Vagina (tissue), 2 donors: ENCODE data around the gene RGS21. TPM values are rescaled to one million over a fixed set of nuclear protein-coding genes. Genes with fewer than 3 reads are reported as not detected.

ENCODE experiments used
- DNase-seq, 2 donors: peaks; one replicate each; pipeline ENCODE4 v3.0.0-alpha.2; 2017; ENCODE audit errors: extremely low spot score in 2 of 2
- H3K27ac ChIP-seq: fragments of 200-600 bp; sonication (generic); one replicate; pipeline ENCODE4 v1.5.1; 2019
- H3K27me3 ChIP-seq: fragments of 200-600 bp; sonication (generic); one replicate; pipeline ENCODE4 v1.5.1; 2019
- H3K36me3 ChIP-seq, 2 donors: fragments of 200-600 bp; sonication (generic); one replicate each; pipeline ENCODE4 v1.5.1; 2017 to 2019
- H3K4me1 ChIP-seq: fragments of 200-600 bp; sonication (generic); one replicate; pipeline ENCODE4 v1.5.1; 2019
- H3K4me3 ChIP-seq, 2 donors: fragments of 200-600 bp; sonication (generic); 1 replicate in 1 of 2; 2 replicates in 1 of 2; pipeline ENCODE4 v1.5.1; 2016 to 2019
- H3K9me3 ChIP-seq: fragments of 200-600 bp; sonication (generic); one replicate; pipeline ENCODE4 v1.5.1; 2019
- CTCF ChIP-seq, 3 experiments: fragments of 450-650 bp in 2 of 3; fragments of 200-600 bp in 1 of 3; sonication (generic) in 1 of 3; IDR thresholded peaks; one replicate each; pipeline ENCODE4 v1.5.1; 2017 to 2019; ENCODE audit warnings: antibody characterized with exemption in 3 of 3, mild to moderate bottlenecking in 2 of 3, moderate library complexity in 2 of 3
- POLR2A ChIP-seq, 2 donors: fragments of 450-650 bp; IDR thresholded peaks; one replicate each; pipeline ENCODE4 v1.6.1; 2017; ENCODE audit warnings: antibody characterized with exemption in 2 of 2, mild to moderate bottlenecking in 2 of 2, moderate library complexity in 2 of 2
- POLR2AphosphoS5 ChIP-seq, 2 donors: sonication (generic); formaldehyde crosslinking; IDR thresholded peaks; one replicate each; pipeline ENCODE4 v1.9.0; 2017; ENCODE audit warnings: antibody characterized with exemption in 2 of 2, mild to moderate bottlenecking in 2 of 2, low read depth in 1 of 2; ENCODE audit not compliant: insufficient read depth in 1 of 2
- intact Hi-C: fragments of 100-400 bp; cut with DNase I; formaldehyde crosslinking; loops from one replicate; pipeline ENCODE4 v1.15.1; 2023
- total RNA-seq: library from RNA; depleted of rRNA; stranded (reverse); fragments of >200 nt; gene quantifications from one replicate; pipeline ENCODE4 v1.2.3, GENCODE V29; 2016

RGS21 gene
- total RNA-seq, 1 donor from 2014 or later, result not detected

- no peak for DNase-seq
- no peaks in the 10 kb centered on the region for H3K27me3 ChIP-seq
- no peak for TF ChIP-seq CTCF (IDR thresholded peaks at IDR 0.05)
- no peak for TF ChIP-seq POLR2A (IDR thresholded peaks at IDR 0.05)
- no peak for TF ChIP-seq POLR2AphosphoS5 (IDR thresholded peaks at IDR 0.05; ENCODE audit: insufficient read depth in 1 of 2, low read depth in 1 of 2)
- intact Hi-C loops, result no loop called here
- no peak overlapping the region for H3K27ac ChIP-seq
- no peaks in the 10 kb centered on the region for H3K9me3 ChIP-seq
- no peaks in the 10 kb centered on the region for H3K4me1 ChIP-seq
- H3K4me3 ChIP-seq, result no peak overlapping the region
- H3K36me3 ChIP-seq, result no peaks in the 10 kb centered on the region
Observed at GRCh38 chr1:192357924-192358323, 41.1 kb downstream of the RGS21 start.

DNA sequence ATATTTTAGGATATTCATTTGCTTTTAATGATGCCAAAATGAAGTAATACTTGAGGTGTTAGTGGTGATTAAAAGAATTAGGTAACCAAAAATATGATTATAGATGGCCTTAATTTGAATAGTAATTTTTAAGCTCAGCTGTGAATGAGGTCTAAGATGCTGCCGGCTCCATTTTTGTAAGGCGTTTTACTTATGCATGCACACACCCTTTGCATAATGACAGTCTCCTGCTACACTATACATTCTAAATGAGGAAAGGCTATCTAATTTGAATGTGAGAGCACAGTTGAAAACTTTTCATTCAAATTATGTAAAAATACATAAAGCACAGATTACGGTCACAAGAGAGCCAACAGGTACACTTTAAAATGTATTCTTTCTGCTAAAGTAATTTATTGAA lies 41.6 kb downstream of the RGS21 start:
- TF ChIP-seq POLR2AphosphoS5 (IDR thresholded peaks at IDR 0.05; ENCODE audit: insufficient read depth in 1 of 2, low read depth in 1 of 2), result no peak
- no peak for TF ChIP-seq CTCF (IDR thresholded peaks at IDR 0.05)
- no peak for TF ChIP-seq POLR2A (IDR thresholded peaks at IDR 0.05)
- Histone ChIP-seq H3K27me3 (no peaks in the 10 kb centered on the region), H3K9me3 (no peaks in the 10 kb centered on the region), H3K4me1 (no peaks in the 10 kb centered on the region), H3K27ac (no peak overlapping the region), H3K36me3 (no peaks in the 10 kb centered on the region), H3K4me3 (no peak overlapping the region)
- intact Hi-C loops, result no loop called here
- DNase-seq, result no peak

DNA sequence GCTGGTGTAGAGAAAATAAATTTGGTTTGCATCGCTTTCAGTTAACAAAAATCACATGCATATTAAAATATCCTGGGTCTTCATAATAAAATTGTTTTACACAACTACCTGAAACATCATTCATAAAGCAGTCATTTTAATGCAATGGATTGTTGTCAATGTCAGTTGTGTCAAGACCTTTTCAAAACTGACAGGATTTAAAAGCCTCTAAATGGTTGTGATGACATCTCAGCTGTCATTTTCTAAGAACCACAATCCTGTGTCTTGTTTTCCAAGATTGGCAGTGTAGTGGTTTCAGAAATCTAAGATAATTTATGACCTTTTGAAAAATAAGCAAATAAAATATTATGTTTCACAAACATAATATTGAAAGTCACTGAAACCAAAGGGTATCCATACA lies 42.0 kb downstream of the RGS21 start:
- TF ChIP-seq POLR2A (IDR thresholded peaks at IDR 0.05), result no peak
- TF ChIP-seq POLR2AphosphoS5 (IDR thresholded peaks at IDR 0.05; ENCODE audit: insufficient read depth in 1 of 2, low read depth in 1 of 2), result no peak
- TF ChIP-seq CTCF (IDR thresholded peaks at IDR 0.05), result no peak
- H3K27me3 ChIP-seq, result no peaks in the 10 kb centered on the region
- no peaks in the 10 kb centered on the region for H3K4me1 ChIP-seq
- H3K36me3 ChIP-seq, result no peaks in the 10 kb centered on the region
- H3K9me3 ChIP-seq, result no peaks in the 10 kb centered on the region
- H3K27ac ChIP-seq, result no peak overlapping the region
- no peak overlapping the region for H3K4me3 ChIP-seq
- DNase-seq, result no peak
- intact Hi-C loops, result no loop called here

GRCh38 chr1:192363177-192363576 lies 46.4 kb downstream of the RGS21 start:
- Histone ChIP-seq H3K4me3 (no peak overlapping the region), H3K27ac (no peak overlapping the region), H3K36me3 (no peaks in the 10 kb centered on the region), H3K4me1 (no peaks in the 10 kb centered on the region), H3K27me3 (no peaks in the 10 kb centered on the region), H3K9me3 (no peaks in the 10 kb centered on the region)
- intact Hi-C loops, result no loop called here
- no peak for TF ChIP-seq POLR2A (IDR thresholded peaks at IDR 0.05)
- no peak for TF ChIP-seq POLR2AphosphoS5 (IDR thresholded peaks at IDR 0.05; ENCODE audit: insufficient read depth in 1 of 2, low read depth in 1 of 2)
- TF ChIP-seq CTCF (IDR thresholded peaks at IDR 0.05), result no peak
- DNase-seq, result no peak

DNA sequence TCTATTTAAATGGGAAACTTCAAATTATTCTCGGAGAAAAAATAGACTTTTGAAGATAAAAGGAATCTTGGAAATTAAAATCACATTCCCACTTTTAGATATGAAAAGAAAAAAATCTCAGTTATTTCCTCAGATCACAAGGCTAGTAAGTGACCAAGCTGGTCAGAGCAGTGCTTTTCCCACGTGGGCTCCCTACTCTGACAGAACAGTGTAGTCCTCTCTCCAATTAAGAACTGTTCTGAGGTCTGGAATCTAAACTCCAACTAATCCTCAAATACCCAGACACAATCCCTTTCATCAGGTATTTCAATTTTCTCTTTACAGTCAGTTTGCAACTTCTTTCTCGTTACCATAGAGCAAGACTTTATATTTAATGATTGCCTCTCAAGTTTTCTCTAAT lies 50.6 kb downstream of the RGS21 start:
- no peaks in the 10 kb centered on the region for H3K27me3 ChIP-seq
- no peak for TF ChIP-seq POLR2AphosphoS5 (IDR thresholded peaks at IDR 0.05; ENCODE audit: insufficient read depth in 1 of 2, low read depth in 1 of 2)
- TF ChIP-seq CTCF (IDR thresholded peaks at IDR 0.05), result no peak
- no peak for TF ChIP-seq POLR2A (IDR thresholded peaks at IDR 0.05)
- no peak overlapping the region for H3K4me3 ChIP-seq
- no peaks in the 10 kb centered on the region for H3K4me1 ChIP-seq
- no peaks in the 10 kb centered on the region for H3K9me3 ChIP-seq
- no peaks in the 10 kb centered on the region for H3K36me3 ChIP-seq
- no peak for DNase-seq
- H3K27ac ChIP-seq, result no peak overlapping the region
- intact Hi-C loops, result no loop called here
